GOT3 (cell line): Measurements from ENCODE around the gene MOCOS.
"Not testable (repeated sequence)": the region's sequence is repeated elsewhere in the genome, so short reads cannot be mapped to it uniquely, and the experiment has no call there.

ENCODE experiments used
- DNase-seq: peaks from one replicate; lab custom pipeline; 2025; ENCODE audit warnings: mixed read lengths; lab: John Stamatoyannopoulos, UW

The MOCOS gene

GRCh38 chr18:36187193-36187825 is at the start of gene MOCOS:
Gene MOCOS, plus strand, starts transcription at chr18:36187497. Its CDS starts 43 bp downstream, at chr18:36187540.
- peak; percentile 11 for DNase-seq

- no peak for DNase-seq
Observed at GRCh38 chr18:36139245-36139644, 48.1 kb upstream of the MOCOS start.

- DNase-seq: no peak
Observed at GRCh38 chr18:36141576-36141975, 45.7 kb upstream of the MOCOS start.

- no peak for DNase-seq
Observed at GRCh38 chr18:36142751-36143150, 44.5 kb upstream of the MOCOS start.

GRCh38 chr18:36143391-36143790 is 43.9 kb upstream of the MOCOS start:
- no peak for DNase-seq

GRCh38 chr18:36149514-36150289 is 37.6 kb upstream of the MOCOS start:
- DNase-seq: no peak

- no peak for DNase-seq
Observed at GRCh38 chr18:36152781-36153180, 34.5 kb upstream of the MOCOS start.

- no peak for DNase-seq
Observed at GRCh38 chr18:36153203-36153602, 34.1 kb upstream of the MOCOS start.

GRCh38 chr18:36153771-36154170 is 33.5 kb upstream of the MOCOS start:
- DNase-seq: no peak

GRCh38 chr18:36155851-36156757 is 31.2 kb upstream of the MOCOS start:
- no peak for DNase-seq

GRCh38 chr18:36157441-36157840 is 29.9 kb upstream of the MOCOS start:
- DNase-seq: no peak

- DNase-seq: no peak
Observed at GRCh38 chr18:36158266-36158867, 28.9 kb upstream of the MOCOS start.

GRCh38 chr18:36160959-36161371 is 26.3 kb upstream of the MOCOS start:
- no peak for DNase-seq

GRCh38 chr18:36162981-36163380 is 24.3 kb upstream of the MOCOS start:
- no peak for DNase-seq

GRCh38 chr18:36167692-36168218 is 19.5 kb upstream of the MOCOS start:
- no peak for DNase-seq

GRCh38 chr18:36168296-36168695 is 19.0 kb upstream of the MOCOS start:
- DNase-seq: not testable (repeated sequence)

GRCh38 chr18:36169938-36170337 is 17.4 kb upstream of the MOCOS start:
- no peak for DNase-seq

- no peak for DNase-seq
Observed at GRCh38 chr18:36175481-36175880, 11.8 kb upstream of the MOCOS start.

GRCh38 chr18:36176177-36176584 is 11.1 kb upstream of the MOCOS start:
- no peak for DNase-seq

- no peak for DNase-seq
Observed at GRCh38 chr18:36176711-36177110, 10.6 kb upstream of the MOCOS start.

GRCh38 chr18:36177913-36178312 is 9.4 kb upstream of the MOCOS start:
- no peak for DNase-seq
